Hepatocyte (in vitro differentiated cells): ENCODE data around the gene OPTC. TPM values are rescaled to one million over a fixed set of nuclear protein-coding genes. Genes with fewer than 3 reads are reported as not detected.

Experiments used
- DNase-seq: peaks from one replicate; pipeline ENCODE4 v3.0.0-alpha.2; 2016; ENCODE audit warnings: low spot score
- H2AFZ ChIP-seq: fragments of 200-600 bp; sonication (generic); 2 replicates; pipeline ENCODE4 v1.6.0; 2016; ENCODE audit warnings: antibody characterized with exemption, mild to moderate bottlenecking
- H3K27ac ChIP-seq: fragments of 200-600 bp; sonication (generic); 2 replicates; pipeline ENCODE4 v1.5.1; 2016; ENCODE audit warnings: mild to moderate bottlenecking
- H3K27me3 ChIP-seq: fragments of 200-600 bp; sonication (generic); 2 replicates; pipeline ENCODE4 v1.6.1; 2016
- H3K36me3 ChIP-seq: fragments of 200-600 bp; sonication (generic); replicated peaks from 2 replicates; pipeline ENCODE4 v1.5.1; 2016; ENCODE audit warnings: low read depth; ENCODE audit not compliant: insufficient read depth
- H3K4me1 ChIP-seq: fragments of 200-600 bp; sonication (generic); 2 replicates; pipeline ENCODE4 v1.5.1; 2016; ENCODE audit warnings: mild to moderate bottlenecking, moderate library complexity; ENCODE audit not compliant: insufficient read depth
- H3K4me2 ChIP-seq: fragments of 200-600 bp; sonication (generic); 2 replicates; pipeline ENCODE4 v1.6.0; 2016
- H3K4me3 ChIP-seq: fragments of 200-600 bp; sonication (generic); 2 replicates; pipeline ENCODE4 v1.5.1; 2016; ENCODE audit warnings: mild to moderate bottlenecking
- H3K79me2 ChIP-seq: fragments of 200-600 bp; sonication (generic); 2 replicates; pipeline ENCODE4 v1.6.0; 2017; ENCODE audit warnings: mild to moderate bottlenecking
- H3K9me2 ChIP-seq: fragments of 200-600 bp; sonication (generic); replicated peaks from 2 replicates; pipeline ENCODE4 v1.6.0; 2017; ENCODE audit warnings: mild to moderate bottlenecking; ENCODE audit not compliant: insufficient read depth
- H3K9me3 ChIP-seq: fragments of 200-600 bp; sonication (generic); 2 replicates; pipeline ENCODE4 v1.5.1; 2016; ENCODE audit warnings: low read depth, mild to moderate bottlenecking
- H4K20me1 ChIP-seq: fragments of 200-600 bp; sonication (generic); 2 replicates; pipeline ENCODE4 v1.6.0; 2016; ENCODE audit warnings: mild to moderate bottlenecking; ENCODE audit not compliant: insufficient read depth, poor library complexity, severe bottlenecking
- EZH2 ChIP-seq: fragments of 200-600 bp; sonication (generic); IDR thresholded peaks from 2 replicates; pipeline ENCODE4 v1.6.1; 2016; ENCODE audit warnings: antibody characterized with exemption, mild to moderate bottlenecking, borderline replicate concordance
- EZH2phosphoT487 ChIP-seq: fragments of 200-600 bp; sonication (generic); IDR thresholded peaks from one replicate; pipeline ENCODE4 v1.6.1; 2018; ENCODE audit warnings: antibody characterized with exemption, mild to moderate bottlenecking, low read depth, moderate library complexity; ENCODE audit not compliant: unreplicated experiment, severe bottlenecking
- WGBS: methylation state at CpG from one replicate; pipeline ENCODE4 v1.1.6; 2016; ENCODE audit warnings: low lambda C conversion rate; ENCODE audit errors: missing lambda C conversion rate; 5-methylcytosine and 5-hydroxymethylcytosine counted together
- polyA plus RNA-seq: library from polyadenylated mRNA; unstranded; fragments of >200 nt; fragmentation: Nextera tagmentation; extraction: Ambion mirVana; gene quantifications from 2 replicates; pipeline ENCODE4 v1.2.1, GENCODE V29; 2016
- total RNA-seq: library from RNA; depleted of rRNA; stranded (reverse); fragments of >200 nt; gene quantifications from 2 replicates; pipeline ENCODE4 v1.2.3, GENCODE V29; 2014
- TF ChIP-seq, protein P1 (sequence below): fragments of 200-600 bp; sonication (generic); IDR thresholded peaks from 2 replicates; pipeline ENCODE4 v1.5.1; 2016; ENCODE audit warnings: antibody characterized with exemption, mild to moderate bottlenecking; ENCODE audit not compliant: poor library complexity

Gene OPTC
- total and polyA plus RNA-seq, 2 experiments from 2014 or later: 0.28 TPM; not detected in 1

DNA sequence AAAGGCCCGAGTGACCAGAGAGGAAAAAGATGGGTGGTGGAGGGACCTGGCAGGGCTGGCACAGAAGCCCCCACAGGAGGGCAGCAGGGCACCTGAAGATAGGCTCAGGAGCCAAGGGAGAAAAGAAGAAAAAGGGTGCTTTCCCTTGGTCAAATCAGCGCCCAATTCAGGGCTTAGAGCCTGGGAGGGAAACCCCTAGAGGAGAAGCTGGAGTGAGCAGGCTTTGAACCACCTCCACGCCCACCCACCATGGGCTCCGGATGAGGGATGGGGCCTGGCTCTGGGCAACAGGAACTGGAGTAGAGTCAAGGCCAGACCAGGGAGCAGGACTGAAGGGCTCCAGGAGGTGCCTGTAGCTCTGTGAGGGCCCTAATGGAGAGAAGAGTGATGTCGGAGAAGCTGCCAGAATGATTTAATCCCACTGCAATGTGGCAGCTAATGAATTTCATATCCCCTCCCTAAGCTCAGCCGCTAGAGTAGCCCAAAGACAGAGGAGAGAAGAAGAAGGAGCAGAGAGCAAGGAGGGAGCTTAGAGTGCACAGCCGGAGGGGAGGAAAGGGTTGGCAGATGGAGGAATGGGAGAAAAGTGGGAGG, 30.4 kb upstream of the OPTC start:
- Histone ChIP-seq H3K27ac (peak overlapping the region; percentile 68), H2AFZ (no peak overlapping the region), H3K4me3 (no peak overlapping the region), H3K79me2 (no peaks in the 10 kb centered on the region), H4K20me1 (no peaks in the 10 kb centered on the region), H3K27me3 (no peaks in the 10 kb centered on the region), H3K4me1 (peaks cover 21% of the 10 kb centered on the region), H3K4me2 (no peak overlapping the region), H3K9me2 (no peaks in the 10 kb centered on the region), H3K36me3 (no peaks in the 10 kb centered on the region), H3K9me3 (no peaks in the 10 kb centered on the region)
- TF ChIP-seq EZH2: no peak
- TF ChIP-seq, protein P1, sequence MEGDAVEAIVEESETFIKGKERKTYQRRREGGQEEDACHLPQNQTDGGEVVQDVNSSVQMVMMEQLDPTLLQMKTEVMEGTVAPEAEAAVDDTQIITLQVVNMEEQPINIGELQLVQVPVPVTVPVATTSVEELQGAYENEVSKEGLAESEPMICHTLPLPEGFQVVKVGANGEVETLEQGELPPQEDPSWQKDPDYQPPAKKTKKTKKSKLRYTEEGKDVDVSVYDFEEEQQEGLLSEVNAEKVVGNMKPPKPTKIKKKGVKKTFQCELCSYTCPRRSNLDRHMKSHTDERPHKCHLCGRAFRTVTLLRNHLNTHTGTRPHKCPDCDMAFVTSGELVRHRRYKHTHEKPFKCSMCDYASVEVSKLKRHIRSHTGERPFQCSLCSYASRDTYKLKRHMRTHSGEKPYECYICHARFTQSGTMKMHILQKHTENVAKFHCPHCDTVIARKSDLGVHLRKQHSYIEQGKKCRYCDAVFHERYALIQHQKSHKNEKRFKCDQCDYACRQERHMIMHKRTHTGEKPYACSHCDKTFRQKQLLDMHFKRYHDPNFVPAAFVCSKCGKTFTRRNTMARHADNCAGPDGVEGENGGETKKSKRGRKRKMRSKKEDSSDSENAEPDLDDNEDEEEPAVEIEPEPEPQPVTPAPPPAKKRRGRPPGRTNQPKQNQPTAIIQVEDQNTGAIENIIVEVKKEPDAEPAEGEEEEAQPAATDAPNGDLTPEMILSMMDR: peak; percentile 1
- no peak for DNase-seq
- 52% methylated on average over 7 of the region's 7 CpGs for WGBS

DNA sequence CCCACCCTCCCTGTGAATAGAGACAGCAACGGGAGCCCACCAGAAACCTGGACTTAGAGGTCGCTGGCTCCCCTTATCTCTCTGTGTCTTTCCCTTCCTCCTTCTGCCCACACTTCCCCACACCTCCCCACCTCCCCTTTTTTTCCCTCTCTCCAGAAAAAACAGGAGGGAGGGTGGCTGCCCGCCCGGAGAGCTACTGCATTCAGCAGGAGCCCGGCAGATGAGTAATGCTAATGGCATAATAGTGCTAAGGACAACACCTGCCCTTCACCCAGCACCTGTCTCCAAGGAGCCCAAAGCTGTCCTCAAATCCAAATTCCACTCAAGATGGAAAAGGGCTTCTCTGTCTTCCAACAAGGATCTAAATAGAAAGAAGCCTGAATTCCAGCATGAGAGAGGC, 29.7 kb upstream of the OPTC start:
- H3K79me2 ChIP-seq: no peaks in the 10 kb centered on the region
- H3K9me3 ChIP-seq: no peaks in the 10 kb centered on the region
- TF ChIP-seq EZH2: no peak
- TF ChIP-seq, protein P1: no peak
- no peak for TF ChIP-seq EZH2phosphoT487
- 34% methylated on average over 4 of the region's 5 CpGs for WGBS
- H3K4me2 ChIP-seq: no peak overlapping the region
- H4K20me1 ChIP-seq: no peaks in the 10 kb centered on the region
- no peaks in the 10 kb centered on the region for H3K36me3 ChIP-seq
- H3K27ac ChIP-seq: peak overlapping the region; percentile 68
- no peaks in the 10 kb centered on the region for H3K9me2 ChIP-seq
- DNase-seq: no peak
- H3K4me3 ChIP-seq: no peak overlapping the region
- peaks cover 21% of the 10 kb centered on the region for H3K4me1 ChIP-seq
- no peak overlapping the region for H2AFZ ChIP-seq
- no peaks in the 10 kb centered on the region for H3K27me3 ChIP-seq

DNA sequence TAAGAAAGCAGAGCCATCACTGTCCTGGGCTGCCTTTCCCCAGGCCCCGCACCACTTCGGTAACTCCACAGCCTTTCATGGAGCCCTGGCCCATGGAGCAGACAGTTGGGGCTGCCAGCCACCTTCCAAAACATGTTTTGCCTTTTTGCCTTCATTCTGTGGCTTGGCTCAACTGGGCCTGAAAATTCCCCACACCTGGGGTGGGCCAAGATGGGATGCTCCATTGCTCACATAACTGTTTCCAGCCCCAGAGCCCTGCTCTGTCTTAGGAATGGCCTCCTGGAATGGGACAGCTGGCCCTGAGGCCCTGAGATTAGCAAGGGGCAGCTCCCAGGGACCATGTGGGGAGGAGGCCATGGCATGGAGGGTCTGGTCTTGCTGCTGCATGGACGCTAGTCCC, 29.2 kb upstream of the OPTC start:
- H3K27me3 ChIP-seq: no peaks in the 10 kb centered on the region
- H3K4me2 ChIP-seq: no peak overlapping the region
- peaks cover 21% of the 10 kb centered on the region for H3K4me1 ChIP-seq
- no peak overlapping the region for H3K4me3 ChIP-seq
- no peaks in the 10 kb centered on the region for H3K79me2 ChIP-seq
- 100% methylated on average over 3 of the region's 3 CpGs for whole genome bisulfite sequencing
- H3K27ac ChIP-seq: no peak overlapping the region
- no peaks in the 10 kb centered on the region for H3K9me2 ChIP-seq
- TF ChIP-seq EZH2phosphoT487 (no peak), EZH2 (no peak)
- TF ChIP-seq, protein P1: no peak
- no peaks in the 10 kb centered on the region for H4K20me1 ChIP-seq
- H2AFZ ChIP-seq: no peak overlapping the region
- no peak for DNase-seq
- no peaks in the 10 kb centered on the region for H3K9me3 ChIP-seq
- no peaks in the 10 kb centered on the region for H3K36me3 ChIP-seq
